ENCODE results near the gene SACM1L. TPM values are rescaled to one million over a fixed set of nuclear protein-coding genes. Genes with fewer than 3 reads are reported as not detected.
A peak's percentile ranks its signal among the peaks of the same experiment; 100 is the strongest.

The SACM1L gene
- total and polyA plus RNA-seq, 2 of the 13 experiments (the other 11 are each of a cell fraction or from before 2014, with no cell fraction given): 15.1 to 27.8 TPM

DNA sequence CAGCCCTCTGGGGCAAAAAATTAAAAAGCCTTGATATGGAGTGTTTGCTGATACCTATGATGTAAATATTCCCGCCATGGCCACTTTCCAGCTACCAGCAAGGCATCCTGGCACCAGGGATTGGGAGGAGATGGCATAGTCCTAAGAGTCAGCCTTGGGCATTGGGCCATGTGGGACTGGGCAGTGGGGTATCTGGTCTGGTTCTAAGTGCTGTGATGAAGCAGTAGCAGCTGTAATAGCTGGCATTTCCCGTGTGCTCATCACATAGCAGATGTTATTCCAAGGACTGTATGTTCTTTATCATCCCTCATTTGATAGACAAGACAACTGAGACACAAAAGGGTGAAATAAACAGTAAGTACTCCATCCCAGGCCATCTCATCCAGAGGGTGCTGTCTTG is 6.9 kb upstream of the SACM1L start:
- Histone ChIP-seq H3K27ac (ENCODE audit: extremely low read length, insufficient read depth, low read length) (no peak overlapping the region), H3K4me2 (ENCODE audit: low read depth, low read length) (no peak overlapping the region), H3K9me3 (ENCODE audit: low read length) (no peaks in the 10 kb centered on the region; the same call in 1 of the 2 replicates), H4K20me1 (ENCODE audit: insufficient read depth, low read length) (no peaks in the 10 kb centered on the region), H2AFZ (ENCODE audit: low read length) (no peak overlapping the region), H3K9ac (ENCODE audit: insufficient read depth, low read depth, low read length) (no peak overlapping the region), H3K79me2 (ENCODE audit: insufficient read depth, low read length) (no peaks in the 10 kb centered on the region), H3K36me3 (replicated peaks in 1 of 2; ENCODE audit: control insufficient read depth in 1 of 2, insufficient read depth in 2 of 2, low read length in 2 of 2) (peaks cover 3 to 13% of the 10 kb centered on the region in 2 experiments; a peak in 2 of 5 replicates), H3K4me3 (replicated peaks in 1 of 3; ENCODE audit: insufficient read depth in 1 of 3, low read depth in 2 of 3, low read length in 3 of 3) (no peak overlapping the region), H3K4me1 (ENCODE audit: insufficient read depth, low read length) (peaks cover 26% of the 10 kb centered on the region), H3K27me3 (ENCODE audit: control insufficient read depth in 1 of 2, insufficient read depth in 2 of 2, low read length in 2 of 2) (no peaks in the 10 kb centered on the region)
- POLR2A ChIA-PET: no interaction called here
- 94% methylated on average over 2 of the region's 2 CpGs for WGBS (ENCODE audit: low lambda C conversion rate)
- no peak for ATAC-seq
- no peak for FAIRE-seq
- intact Hi-C loops (cut with micrococcal nuclease; ENCODE audit: unreplicated experiment) (no loop called here), in situ Hi-C loops (cut with HindIII; ENCODE audit: extremely low pct_ligation_motif_present, low pct_unique_long_range_greater_than_20kb) (no loop called here)
- TF ChIP-seq, protein P1, sequence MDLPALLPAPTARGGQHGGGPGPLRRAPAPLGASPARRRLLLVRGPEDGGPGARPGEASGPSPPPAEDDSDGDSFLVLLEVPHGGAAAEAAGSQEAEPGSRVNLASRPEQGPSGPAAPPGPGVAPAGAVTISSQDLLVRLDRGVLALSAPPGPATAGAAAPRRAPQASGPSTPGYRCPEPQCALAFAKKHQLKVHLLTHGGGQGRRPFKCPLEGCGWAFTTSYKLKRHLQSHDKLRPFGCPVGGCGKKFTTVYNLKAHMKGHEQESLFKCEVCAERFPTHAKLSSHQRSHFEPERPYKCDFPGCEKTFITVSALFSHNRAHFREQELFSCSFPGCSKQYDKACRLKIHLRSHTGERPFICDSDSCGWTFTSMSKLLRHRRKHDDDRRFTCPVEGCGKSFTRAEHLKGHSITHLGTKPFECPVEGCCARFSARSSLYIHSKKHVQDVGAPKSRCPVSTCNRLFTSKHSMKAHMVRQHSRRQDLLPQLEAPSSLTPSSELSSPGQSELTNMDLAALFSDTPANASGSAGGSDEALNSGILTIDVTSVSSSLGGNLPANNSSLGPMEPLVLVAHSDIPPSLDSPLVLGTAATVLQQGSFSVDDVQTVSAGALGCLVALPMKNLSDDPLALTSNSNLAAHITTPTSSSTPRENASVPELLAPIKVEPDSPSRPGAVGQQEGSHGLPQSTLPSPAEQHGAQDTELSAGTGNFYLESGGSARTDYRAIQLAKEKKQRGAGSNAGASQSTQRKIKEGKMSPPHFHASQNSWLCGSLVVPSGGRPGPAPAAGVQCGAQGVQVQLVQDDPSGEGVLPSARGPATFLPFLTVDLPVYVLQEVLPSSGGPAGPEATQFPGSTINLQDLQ (CRISPR knock-in tag; IDR thresholded peaks at IDR 0.05): no peak
- TF ChIP-seq ZNF335 (CRISPR knock-in tag; IDR thresholded peaks at IDR 0.05): no peak
- CTCF ChIA-PET (ENCODE audit: low intra/inter-chr PET ratio, low total read pairs): no interaction called here
- no TSS peak for BruUV-seq (replicated peaks)
- DNase-seq (ENCODE audit: low spot score): no peak

DNA sequence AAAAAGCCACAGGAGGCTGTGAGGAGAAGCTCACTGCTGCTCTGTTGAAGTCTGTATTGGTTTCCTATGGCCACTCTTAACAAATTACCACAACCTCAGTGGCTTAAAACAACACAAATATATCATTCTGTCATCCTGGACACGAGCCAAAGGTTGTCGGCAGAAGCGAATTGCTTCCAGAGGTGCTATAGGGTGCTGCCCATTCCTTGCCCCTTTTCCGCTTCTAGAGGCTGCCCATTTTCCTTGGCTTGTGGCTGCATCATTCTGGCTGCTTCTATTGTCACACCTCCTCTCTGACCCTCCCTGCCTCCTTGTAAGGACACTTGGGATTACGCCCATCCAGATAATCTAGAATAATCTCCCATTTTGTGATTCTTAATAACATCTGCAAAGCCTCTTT is 6.4 kb upstream of the SACM1L start:
- DNase-seq (ENCODE audit: low spot score): no peak
- BruUV-seq (replicated peaks): no TSS peak
- Histone ChIP-seq H3K9me3 (ENCODE audit: low read length) (no peaks in the 10 kb centered on the region; the same call in 1 of the 2 replicates), H3K79me2 (ENCODE audit: insufficient read depth, low read length) (no peaks in the 10 kb centered on the region), H2AFZ (ENCODE audit: low read length) (no peak overlapping the region), H3K9ac (ENCODE audit: insufficient read depth, low read depth, low read length) (no peak overlapping the region), H3K27ac (ENCODE audit: extremely low read length, insufficient read depth, low read length) (no peak overlapping the region), H3K4me3 (replicated peaks in 1 of 3; ENCODE audit: insufficient read depth in 1 of 3, low read depth in 2 of 3, low read length in 3 of 3) (no peak overlapping the region), H3K4me2 (ENCODE audit: low read depth, low read length) (no peak overlapping the region), H3K4me1 (ENCODE audit: insufficient read depth, low read length) (peaks cover 25% of the 10 kb centered on the region), H3K36me3 (replicated peaks in 1 of 2; ENCODE audit: control insufficient read depth in 1 of 2, insufficient read depth in 2 of 2, low read length in 2 of 2) (peaks cover 3 to 11% of the 10 kb centered on the region in 2 experiments; a peak in 2 of 5 replicates), H3K27me3 (ENCODE audit: control insufficient read depth in 1 of 2, insufficient read depth in 2 of 2, low read length in 2 of 2) (no peaks in the 10 kb centered on the region), H4K20me1 (ENCODE audit: insufficient read depth, low read length) (no peaks in the 10 kb centered on the region)
- 87% methylated on average over 5 of the region's 5 CpGs for WGBS (ENCODE audit: low lambda C conversion rate)
- POLR2A ChIA-PET: no interaction called here
- in situ Hi-C loops (cut with HindIII; ENCODE audit: extremely low pct_ligation_motif_present, low pct_unique_long_range_greater_than_20kb) (no loop called here), intact Hi-C loops (cut with micrococcal nuclease; ENCODE audit: unreplicated experiment) (no loop called here)
- CTCF ChIA-PET (ENCODE audit: low intra/inter-chr PET ratio, low total read pairs): no interaction called here
- TF ChIP-seq ZMYM3 (CRISPR knock-in tag; IDR thresholded peaks at IDR 0.05): peak; percentile 43; the same call in 1 of the 2 replicates
- no peak for TF ChIP-seq XBP1 (CRISPR knock-in tag; IDR thresholded peaks at IDR 0.05)
- TF ChIP-seq, protein P2, sequence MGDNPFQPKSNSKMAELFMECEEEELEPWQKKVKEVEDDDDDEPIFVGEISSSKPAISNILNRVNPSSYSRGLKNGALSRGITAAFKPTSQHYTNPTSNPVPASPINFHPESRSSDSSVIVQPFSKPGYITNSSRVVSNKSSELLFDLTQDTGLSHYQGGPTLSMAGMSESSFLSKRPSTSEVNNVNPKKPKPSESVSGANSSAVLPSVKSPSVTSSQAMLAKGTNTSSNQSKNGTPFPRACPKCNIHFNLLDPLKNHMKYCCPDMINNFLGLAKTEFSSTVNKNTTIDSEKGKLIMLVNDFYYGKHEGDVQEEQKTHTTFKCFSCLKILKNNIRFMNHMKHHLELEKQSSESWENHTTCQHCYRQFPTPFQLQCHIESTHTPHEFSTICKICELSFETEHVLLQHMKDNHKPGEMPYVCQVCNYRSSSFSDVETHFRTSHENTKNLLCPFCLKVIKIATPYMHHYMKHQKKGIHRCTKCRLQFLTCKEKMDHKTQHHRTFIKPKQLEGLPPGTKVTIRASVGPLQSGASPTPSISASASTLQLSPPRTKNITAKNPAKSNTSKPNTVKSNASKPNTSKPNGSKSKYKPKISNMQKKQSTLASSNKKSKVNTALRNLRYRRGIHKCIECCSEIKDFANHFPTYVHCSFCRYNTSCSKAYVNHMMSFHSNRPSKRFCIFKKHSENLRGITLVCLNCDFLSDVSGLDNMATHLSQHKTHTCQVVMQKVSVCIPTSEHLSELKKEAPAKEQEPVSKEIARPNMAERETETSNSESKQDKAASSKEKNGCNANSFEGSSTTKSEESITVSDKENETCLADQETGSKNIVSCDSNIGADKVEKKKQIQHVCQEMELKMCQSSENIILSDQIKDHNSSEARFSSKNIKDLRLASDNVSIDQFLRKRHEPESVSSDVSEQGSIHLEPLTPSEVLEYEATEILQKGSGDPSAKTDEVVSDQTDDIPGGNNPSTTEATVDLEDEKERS (CRISPR knock-in tag; IDR thresholded peaks at IDR 0.05): 0 out of 2 replicates have a peak, but pooled peaks have one; percentile 42
- TF ChIP-seq, protein P3, sequence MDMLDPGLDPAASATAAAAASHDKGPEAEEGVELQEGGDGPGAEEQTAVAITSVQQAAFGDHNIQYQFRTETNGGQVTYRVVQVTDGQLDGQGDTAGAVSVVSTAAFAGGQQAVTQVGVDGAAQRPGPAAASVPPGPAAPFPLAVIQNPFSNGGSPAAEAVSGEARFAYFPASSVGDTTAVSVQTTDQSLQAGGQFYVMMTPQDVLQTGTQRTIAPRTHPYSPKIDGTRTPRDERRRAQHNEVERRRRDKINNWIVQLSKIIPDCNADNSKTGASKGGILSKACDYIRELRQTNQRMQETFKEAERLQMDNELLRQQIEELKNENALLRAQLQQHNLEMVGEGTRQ (IDR thresholded peaks at IDR 0.05; ENCODE audit: low read depth, low read length): no peak
- TF ChIP-seq, protein P3 (CRISPR knock-in tag; IDR thresholded peaks at IDR 0.05; ENCODE audit: borderline replicate concordance): no peak
- no peak for TF ChIP-seq NCOA1 (CRISPR knock-in tag; IDR thresholded peaks at IDR 0.05)
- no peak for ATAC-seq
- FAIRE-seq: no peak
